ENCODE results near the gene RBMXL3.
"Not testable (repeated sequence)": the region's sequence is repeated elsewhere in the genome, so short reads cannot be mapped to it uniquely, and the experiment has no call there.

The RBMXL3 gene

DNA sequence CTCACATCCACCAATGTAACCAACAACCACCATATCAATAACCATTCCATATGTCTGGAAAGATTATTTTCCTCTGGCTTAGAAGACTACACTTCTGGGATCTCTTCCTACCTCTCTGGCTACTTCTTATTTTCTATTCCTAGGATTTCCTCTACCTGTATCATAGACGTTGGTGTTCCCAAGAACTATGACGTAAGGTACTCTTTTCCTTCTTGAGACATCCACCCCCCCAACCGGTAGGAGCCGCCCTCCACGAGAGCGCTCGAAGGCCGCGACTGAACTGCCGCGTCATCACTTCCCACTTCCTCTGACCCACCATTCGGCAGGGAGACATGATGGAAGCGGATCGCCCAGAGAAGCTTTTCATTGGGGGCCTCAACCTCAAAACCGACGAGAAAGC is at the start of gene RBMXL3:
Gene RBMXL3, plus strand, starts transcription at position 301 of the 400 bp plus-strand sequence. Its CDS starts 32 bp downstream, at position 333.
- no peak for DNase-seq

DNA sequence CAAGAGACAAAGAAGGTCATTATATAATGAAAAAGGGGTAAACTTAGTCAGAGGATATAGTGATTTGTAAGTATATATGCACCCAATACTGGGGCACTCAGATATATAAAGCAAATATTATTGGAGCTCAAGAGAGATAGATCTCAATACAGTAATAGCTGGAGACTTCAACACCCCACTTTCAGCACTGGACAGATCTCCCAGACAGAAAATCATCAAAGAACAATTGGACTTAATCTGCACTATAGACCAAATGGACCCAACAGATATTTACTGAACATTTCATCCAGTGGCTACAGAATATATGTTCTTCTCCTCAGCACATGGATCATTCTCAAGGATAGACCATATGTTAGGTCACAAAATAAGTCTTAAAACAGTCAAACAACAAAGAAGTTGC is 47.2 kb upstream of the RBMXL3 start:
- no peak for DNase-seq

DNA sequence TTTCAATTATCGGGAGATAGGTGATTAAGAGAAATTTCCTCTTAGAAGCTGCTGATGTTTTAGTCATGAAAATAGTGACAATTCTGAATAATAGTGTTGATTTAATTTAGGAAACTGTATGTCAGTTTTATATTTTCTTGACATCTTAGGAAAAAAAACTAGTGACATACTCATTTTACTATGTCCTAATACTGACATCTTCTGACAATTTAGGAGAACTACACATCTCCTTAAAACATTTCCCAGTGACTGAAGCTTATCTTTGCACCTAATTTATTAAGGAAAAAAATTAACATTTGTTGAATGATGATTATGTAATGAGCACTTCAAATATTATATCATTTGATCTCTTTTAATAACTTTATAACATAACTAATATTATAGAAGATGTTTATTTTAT is 42.0 kb upstream of the RBMXL3 start:
- DNase-seq, result no peak

DNA sequence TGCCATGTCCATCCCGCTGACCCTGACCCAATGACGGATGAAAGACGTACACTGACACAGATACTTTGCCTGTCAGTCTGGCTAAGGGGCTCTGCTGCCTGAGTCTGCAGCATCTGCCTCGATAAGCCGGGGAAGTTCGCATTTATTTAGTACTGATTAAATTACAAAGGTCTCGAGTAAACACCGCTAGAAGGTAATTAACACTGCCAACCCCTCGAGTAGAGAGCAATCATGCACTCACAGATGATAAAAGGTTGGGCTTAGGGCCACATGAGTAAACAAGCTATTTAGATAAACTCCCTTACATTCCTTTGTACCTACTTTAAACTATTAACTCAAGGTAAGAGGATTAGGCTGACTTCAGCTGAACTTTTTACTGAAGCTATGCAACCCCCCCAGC is 16.0 kb upstream of the RBMXL3 start:
- DNase-seq, result no peak

DNA sequence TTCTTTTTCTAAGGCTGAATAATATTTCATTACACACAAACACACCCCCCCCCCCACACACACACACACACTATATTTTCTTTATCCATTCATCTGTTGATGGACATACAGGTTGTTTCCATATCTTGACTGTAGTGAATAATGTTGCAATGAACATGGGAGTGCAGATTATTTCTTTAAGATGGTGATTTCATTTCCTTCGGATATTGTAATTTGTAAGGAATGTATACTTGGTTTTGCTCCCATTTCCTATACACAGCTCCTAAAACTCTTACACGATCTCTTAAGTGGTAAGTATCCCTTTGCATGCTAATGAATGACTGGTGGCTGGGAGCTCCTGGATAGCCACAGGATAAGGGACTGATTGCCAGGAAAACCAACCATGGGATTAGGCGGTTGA is 14.7 kb upstream of the RBMXL3 start:
- no peak for DNase-seq

DNA sequence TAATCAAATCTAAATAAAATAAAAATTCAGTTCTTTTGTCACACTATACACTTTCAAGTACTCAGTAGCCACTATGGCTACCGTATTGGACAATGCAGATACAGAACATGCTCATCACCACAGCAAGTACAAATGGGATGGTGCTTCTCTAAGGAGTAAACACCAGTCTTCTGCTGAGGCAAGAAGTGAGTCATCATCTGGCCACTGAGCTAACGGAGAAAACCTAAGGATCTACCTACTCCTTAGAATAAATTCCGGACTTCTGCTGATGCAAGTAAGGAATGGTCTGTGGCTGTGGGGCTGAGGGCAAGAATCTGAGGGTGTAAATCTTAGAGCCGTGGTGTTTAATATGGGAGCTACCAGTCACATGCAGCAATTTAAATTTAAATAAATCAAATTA is 11.3 kb upstream of the RBMXL3 start:
- DNase-seq, result no peak

DNA sequence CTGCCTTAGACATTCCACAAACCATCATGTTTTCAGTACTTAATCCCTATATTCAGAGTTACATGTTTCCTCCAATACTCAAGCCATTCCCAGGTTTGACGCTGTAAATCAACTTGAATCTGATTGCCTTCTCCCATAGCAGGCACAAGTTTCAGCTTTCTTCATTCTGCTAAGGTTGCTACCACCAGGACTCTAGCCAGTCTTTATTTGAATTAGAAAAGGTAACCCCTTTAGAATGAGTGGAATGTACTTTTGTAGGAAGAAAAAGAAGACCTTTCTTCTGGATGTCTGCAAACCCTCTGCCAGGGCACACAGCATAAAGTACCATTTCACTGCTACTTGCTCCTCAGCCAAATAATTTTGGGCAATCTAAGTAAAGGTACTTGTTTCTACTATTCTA is 10.7 kb upstream of the RBMXL3 start:
- DNase-seq, result no peak

DNA sequence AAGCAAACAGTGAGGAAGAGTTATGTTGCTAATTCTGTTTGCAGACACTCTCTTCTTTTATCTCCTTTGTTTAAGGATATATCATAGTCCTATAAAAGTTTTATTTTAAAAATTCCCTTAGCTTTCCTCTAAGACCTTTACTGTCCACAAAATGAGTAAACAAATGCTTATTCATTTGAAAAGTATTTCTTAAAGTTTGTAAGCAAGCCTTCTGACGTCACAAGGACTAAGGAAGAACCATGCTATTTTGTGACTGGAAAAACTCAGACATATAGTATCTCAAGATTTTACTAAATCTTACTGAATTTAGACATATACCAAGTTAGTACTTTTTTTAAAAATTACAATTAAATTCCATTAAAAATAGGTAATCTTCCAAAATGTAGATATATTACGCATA is 5.2 kb upstream of the RBMXL3 start:
- DNase-seq, result no peak

DNA sequence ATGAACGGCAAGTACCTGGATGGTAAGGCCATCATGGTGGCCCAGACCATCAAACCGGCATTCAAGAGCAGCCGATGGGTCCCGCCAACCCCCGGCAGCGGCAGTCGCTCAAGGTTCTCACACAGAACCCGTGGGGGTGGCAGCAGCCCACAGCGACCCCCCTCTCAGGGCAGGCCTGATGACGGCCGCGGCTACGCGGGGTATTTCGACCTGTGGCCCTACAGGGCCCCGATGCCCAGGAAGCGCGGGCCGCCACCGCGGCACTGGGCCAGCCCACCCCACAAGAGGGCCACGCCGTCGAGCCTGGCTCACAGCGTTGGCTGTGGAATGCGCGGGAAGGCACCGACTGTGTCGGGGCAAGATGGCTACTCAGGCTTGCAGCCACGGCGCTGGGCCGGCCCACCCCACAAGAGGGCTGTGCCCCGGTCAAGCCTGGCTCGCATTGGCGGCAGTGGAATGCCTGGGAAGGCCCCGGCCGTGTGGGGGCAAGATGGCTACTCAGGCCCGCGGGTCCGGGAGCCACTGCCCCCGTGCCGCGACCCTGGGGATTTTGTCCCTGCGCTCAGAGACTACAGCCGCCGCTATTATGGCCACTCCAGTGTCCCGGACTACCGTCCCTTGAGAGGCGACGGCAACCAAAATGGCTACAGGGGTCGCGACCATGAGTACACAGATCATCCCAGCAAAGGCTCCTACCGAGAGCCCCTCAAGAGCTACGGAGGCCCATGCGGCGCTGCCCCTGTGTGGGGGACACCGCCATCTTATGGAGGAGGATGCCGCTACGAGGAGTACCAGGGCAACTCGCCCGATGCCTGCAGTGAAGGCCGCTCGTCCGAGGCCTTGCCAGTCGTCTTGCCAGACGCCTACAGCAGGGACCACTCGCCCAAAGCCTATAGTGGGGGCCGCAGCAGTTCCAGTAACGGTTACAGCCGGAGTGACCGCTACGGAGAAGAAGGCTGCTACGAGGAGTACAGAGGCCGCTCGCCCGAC is 731 bp downstream of the RBMXL3 start:
- no peak for DNase-seq

DNA sequence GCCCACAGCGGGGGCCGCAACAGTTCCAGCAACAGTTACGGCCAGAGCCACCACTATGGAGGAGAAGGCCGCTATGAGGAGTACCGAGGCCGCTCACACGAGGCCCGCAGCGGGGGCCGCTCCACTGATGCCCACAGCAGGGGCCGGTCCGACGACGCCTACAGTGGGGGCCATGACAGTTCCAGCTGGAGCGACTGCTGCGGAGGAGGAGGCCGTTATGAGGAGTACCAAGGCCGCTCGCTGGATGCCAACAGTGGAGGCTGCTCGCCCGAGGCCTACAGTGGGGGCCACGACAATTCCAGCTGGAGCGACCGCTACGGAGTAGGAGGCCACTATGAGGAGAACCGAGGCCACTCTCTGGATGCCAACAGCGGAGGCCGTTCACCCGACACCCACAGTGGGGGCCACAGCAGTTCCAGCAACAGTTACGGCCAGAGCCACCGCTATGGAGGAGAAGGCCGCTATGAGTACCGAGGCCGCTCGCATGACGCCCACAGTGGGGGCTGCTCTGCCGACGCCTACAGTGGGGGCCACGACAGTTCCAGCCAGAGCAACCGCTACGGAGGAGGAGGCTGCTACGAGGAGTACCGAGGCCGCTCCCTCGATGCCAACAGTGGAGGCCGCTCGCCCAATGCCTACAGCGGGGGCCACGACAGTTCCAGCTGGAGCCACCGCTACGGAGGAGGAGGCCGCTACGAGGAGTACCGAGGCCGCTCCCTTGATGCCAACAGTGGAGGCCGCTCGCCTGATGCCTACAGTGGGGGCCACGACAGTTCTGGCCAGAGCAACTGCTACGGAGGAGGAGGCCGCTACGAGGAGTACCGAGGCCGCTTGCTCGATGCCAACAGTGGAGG is 1.7 kb downstream of the RBMXL3 start:
- DNase-seq, result no peak

DNA sequence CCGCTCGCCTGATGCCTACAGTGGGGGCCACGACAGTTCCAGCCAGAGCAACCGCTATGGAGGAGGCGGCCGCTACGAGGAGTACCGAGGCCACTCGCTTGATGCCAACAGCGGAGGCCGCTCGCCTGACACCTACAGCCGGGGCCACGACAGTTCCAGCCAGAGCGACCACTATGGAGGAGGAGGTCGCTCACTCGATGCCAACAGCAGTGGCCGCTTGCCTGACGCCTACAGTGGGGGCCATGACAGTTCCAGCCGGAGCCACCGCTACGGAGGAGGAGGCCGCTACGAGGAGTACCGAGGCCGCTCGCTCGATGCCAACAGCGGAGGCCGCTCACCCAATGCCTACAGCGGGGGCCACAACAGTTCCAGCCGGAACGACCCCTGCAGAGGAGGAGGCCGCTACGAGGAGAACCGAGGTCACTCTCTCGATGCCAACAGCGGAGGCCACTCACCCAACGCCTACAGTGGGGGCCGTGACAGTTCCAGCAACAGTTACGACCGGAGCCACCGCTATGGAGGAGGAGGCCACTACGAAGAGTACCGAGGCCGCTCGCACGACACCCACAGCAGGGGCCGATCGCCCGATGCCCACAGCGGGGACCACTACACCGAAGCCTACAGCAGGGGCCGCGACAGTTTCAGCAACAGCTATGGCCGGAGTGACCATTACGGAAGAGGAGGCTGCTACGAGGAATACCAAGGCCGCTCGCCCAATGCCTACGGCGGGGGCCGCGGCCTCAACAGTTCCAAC is 2.5 kb downstream of the RBMXL3 start:
- no peak for DNase-seq

DNA sequence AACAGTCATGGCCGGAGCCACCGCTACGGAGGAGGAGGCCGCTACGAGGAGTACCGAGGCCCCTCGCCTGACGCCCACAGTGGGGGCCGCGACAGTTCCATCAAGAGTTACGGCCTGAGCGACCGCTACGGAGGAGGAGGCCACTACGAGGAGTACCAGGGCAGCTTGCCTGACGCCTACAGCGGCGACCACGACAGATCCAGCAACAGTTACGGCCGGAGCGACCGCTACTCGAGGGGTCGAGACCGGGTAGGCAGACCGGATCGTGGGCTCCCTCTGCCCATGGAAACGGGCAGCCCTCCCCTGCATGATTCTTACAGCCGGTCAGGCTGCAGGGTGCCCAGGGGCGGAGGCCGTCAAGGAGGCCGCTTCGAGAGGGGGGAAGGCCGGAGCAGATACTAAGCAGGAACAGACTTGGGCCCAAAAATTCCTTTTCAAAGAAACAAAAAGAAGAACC is 3.1 kb downstream of the RBMXL3 start:
- DNase-seq, result no peak

DNA sequence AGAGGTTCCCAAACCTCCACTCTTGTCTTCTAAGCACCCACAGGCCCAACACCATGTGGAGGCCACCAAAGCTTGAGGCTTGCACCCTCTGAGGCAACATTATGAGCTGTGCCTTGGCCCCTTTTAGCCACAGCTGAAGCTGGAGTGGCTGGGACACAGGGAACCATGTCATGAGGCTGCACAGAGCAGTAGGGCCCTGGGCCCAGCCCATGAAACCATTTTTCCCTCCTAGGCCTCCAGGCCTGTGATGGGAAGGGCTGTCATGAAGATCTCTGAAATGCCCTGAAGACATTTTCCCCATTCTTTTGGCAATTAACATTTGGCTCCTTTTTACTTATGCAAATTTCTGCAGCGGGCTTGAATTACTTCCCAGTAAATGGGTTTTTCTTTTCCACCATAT is 14.8 kb downstream of the RBMXL3 start:
- no peak for DNase-seq

DNA sequence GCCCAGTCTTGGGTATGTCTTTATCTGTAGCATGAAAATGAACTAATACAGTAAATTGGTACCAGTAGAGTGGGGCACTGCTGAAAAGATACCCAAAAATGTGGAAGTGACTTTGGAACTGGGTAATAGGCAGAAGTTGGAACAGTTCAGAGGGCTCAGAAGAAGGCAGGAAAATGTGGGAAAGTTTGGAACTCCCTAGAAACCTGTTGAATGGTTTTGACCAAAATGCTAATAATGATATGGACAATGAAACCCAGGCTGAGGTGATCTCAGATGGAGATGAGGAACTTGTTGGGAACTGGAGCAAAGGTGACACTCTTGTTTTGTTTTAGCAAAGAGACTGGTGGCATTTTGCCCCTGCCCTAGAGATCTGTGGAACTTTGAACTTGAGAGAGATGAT is 20.3 kb downstream of the RBMXL3 start:
- not testable (repeated sequence) for DNase-seq

DNA sequence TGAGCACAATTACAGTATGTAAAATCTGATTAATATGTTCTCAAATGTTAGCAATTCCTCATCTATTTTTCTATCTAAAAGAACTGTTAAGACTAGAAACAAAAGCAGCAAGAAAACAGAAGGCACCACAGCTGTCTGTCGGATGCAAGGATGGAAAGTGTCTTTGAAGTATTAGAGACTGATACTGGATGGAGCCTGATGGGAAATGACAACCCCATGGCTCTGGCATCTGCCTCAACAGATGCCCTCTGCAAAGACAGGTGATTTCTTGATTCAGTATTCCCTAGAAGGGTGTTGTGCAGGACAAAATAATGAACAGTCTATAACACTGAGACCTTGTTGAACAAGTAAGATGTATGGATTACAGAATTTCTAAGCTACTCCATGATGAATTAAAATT is 24.9 kb downstream of the RBMXL3 start:
- no peak for DNase-seq

DNA sequence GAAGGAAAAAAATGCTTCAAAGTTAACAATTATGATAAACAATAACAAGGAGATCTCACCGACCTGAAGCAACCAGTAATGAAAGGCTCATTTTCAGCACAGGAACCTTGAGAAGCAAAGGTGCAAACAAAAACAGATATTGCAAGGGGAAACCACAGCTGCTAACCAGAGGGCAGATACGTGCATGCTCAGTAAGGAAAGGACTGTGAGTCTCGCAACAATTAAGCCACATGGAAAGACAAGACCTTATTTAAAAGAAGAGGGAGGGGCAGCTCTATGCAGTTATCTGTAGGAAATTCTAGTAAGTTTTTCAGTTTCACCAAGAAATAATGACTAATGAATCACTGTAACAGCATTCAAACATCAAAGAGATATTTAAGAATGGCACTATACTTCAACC is 25.4 kb downstream of the RBMXL3 start:
- DNase-seq, result no peak

DNA sequence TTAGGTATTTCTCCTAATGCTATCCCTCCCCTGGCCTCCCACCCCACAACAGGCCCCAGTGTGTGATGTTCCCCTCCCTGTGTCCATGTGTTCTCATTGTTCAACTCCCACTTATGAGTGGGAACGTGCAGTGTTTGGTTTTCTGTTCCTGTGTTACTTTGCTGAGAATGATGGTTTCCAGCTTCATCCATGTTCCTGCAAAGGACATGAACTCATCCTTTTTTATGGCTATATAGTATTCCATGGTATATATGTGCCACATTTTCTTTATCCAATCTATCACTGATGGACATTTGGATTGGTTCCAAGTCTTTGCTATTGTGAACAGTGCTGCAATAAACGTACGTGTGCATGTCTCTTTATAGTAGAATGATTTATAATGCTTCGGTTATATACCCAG is 28.1 kb downstream of the RBMXL3 start:
- not testable (repeated sequence) for DNase-seq

DNA sequence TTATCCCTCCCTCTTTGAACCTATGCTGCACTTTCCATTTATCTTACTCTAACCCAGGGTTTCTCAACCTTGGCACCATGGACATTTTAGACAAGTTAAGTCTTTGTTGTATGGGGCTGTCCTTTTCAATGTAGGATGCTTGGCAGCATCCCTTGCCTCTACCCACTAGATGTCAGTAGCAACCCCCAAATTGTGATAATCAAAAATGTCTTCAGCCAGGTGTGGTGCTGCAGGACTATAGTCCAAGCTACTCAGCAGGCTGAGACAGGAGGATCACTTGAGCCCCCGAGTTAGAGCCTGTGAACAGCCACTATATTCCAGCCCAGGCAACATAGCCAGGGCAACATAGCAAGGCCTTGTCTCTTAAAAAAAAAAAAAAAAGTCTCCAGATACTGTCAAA is 37.7 kb downstream of the RBMXL3 start:
- DNase-seq, result peak; percentile 16

DNA sequence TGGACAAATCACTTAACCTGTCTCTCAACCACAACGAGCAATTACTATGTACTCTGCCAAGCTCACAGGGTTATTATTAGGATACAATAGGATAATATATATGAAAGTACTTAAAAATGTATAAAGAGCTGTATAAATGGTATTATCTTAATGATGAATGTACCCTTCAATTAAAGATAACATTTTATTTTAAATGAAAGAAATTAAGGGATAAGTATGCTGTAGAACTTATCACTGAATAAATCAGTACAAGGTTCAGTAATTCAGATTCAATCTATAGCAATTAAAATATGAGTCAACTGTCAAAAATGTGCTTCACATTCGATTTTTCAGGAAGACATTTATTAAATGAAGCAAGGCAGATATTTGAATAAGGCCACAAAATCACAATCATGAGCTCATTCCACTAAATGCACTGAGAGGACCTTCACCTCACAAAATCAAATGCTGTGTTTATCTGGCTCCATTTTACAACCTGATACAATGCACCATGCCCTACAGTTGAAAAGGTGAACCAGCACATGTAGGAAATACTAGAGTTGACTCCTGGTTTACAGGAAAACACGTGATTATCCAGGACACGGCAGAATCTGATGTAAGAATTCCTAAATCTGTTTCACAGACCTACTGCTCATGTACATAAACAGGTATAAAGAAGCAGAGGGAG is 40.3 kb downstream of the RBMXL3 start:
- DNase-seq, result no peak

DNA sequence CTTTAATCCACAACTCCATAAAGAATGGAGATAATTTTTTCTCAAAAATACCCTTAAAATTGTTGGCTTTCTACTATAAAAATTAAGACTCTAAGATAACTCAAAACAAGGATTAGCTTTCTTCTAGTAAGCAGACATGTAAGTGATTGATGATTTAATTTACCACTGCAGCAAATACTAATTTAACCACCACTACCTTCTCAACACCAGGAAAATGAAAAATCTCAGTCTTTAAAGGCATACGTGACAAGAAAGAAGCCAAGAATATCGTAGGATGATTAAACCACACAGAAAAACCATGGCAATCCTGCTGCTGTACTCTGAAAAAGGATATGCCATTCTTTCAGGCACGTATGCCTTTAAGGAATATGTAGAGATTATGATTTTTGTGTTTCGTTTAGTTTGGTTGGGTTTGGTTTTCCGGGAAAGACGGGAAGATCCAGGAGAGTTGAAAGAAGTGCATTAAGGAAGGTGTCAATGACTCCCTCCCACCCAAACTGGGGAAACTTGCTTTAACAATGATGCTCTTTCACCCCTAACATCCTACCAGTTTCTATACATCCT is 43.8 kb downstream of the RBMXL3 start:
- DNase-seq, result no peak

DNA sequence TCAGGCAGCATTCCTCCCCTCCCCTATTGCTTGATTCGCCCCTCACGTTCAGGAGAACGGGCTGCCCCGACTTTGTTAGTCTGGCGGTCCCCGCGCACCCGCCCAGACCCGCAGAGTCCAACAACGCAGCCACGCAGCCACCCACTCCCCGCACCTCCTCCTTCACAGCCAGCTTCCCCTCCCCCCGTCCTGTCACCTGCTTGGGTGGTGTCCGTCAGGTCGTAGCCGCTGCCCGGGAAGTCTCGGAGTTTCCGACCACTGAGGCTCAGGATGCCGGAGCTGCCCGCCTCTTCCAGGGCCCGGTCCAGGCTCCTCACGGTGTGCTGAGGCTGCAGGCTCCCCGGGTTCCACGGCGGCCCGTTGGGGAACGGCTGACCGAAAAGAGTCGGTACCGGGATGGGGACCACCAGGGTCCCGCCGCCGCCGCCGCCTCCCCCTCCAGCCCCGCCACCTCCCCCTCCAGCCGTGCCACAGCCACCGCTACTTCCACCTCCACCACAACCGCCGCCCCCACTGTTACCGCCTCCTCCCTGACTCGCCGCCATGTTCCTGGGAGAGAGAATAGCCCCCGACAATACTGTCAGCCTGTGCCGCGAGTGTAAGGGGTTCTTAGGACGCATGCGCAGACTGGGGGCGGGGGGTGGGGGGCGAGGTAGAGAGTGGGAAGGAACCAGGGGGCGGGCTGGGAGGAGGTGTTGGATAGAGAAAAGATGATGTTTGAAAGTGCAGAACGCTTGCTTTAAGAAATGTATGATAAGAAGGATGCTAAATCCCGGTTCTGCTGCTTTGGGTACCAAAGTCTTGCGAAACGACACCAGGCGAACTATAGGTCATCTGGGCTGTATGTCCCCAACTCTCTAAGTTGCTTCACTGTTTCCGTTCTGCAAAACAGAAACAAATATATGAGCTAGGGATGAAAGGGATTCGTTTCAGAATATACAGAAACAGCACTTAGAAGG is 44.6 kb downstream of the RBMXL3 start, which contains the start of gene LRCH2:
Gene LRCH2, minus strand, starts transcription at position 600 of the 959 bp plus-strand sequence. Its CDS starts 55 bp downstream, at position 545.
- no peak for DNase-seq
